GM23338 (cell line): ENCODE measurements around the gene CADPS2. TPM values are rescaled to one million over a fixed set of nuclear protein-coding genes. Genes with fewer than 3 reads are reported as not detected.
A peak's percentile ranks its signal among the peaks of the same experiment; 100 is the strongest.

Source experiments
- ATAC-seq: fragments of 200-7000 bp; cut with Tn5 transposase; 3 replicates; pipeline ENCODE4 v1.9.1; 2020
- DNase-seq: peaks from one replicate; pipeline ENCODE4 v3.0.0-alpha.2; 2015; ENCODE audit warnings: low spot score
- H2AFZ ChIP-seq: fragments of 200-600 bp; sonication (generic); 2 replicates; pipeline ENCODE4 v1.8.0; 2016; ENCODE audit warnings: antibody characterized with exemption, mild to moderate bottlenecking, moderate library complexity
- H3F3A ChIP-seq: fragments of 200-600 bp; sonication (generic); replicated peaks from 2 replicates; pipeline ENCODE4 v1.8.0; 2017; ENCODE audit warnings: antibody characterized with exemption, mixed run types, low read depth
- H3K27ac ChIP-seq: fragments of 200-600 bp; sonication (generic); 2 replicates; pipeline ENCODE4 v1.6.1; 2016; ENCODE audit warnings: low read depth
- H3K27me3 ChIP-seq: fragments of 200-600 bp; sonication (generic); 2 replicates; pipeline ENCODE4 v1.8.0; 2016; ENCODE audit warnings: mild to moderate bottlenecking, mixed run types, moderate library complexity; ENCODE audit not compliant: insufficient read depth
- H3K36me3 ChIP-seq: fragments of 200-600 bp; sonication (generic); 2 replicates; pipeline ENCODE4 v1.8.0; 2016; ENCODE audit warnings: mild to moderate bottlenecking; ENCODE audit not compliant: insufficient read depth
- H3K4me1 ChIP-seq: fragments of 200-600 bp; sonication (generic); 2 replicates; pipeline ENCODE4 v1.8.0; 2016; ENCODE audit warnings: mild to moderate bottlenecking, moderate library complexity; ENCODE audit not compliant: insufficient read depth
- H3K4me2 ChIP-seq: fragments of 200-600 bp; sonication (generic); 2 replicates; pipeline ENCODE4 v1.7.1; 2017; ENCODE audit warnings: mixed run types
- H3K4me3 ChIP-seq: fragments of 200-600 bp; sonication (generic); 2 replicates; pipeline ENCODE4 v1.6.1; 2016; ENCODE audit warnings: mixed run types
- H3K79me2 ChIP-seq: fragments of 200-600 bp; sonication (generic); replicated peaks from 2 replicates; pipeline ENCODE4 v1.8.0; 2017; ENCODE audit warnings: mild to moderate bottlenecking; ENCODE audit not compliant: insufficient read depth
- H3K9me2 ChIP-seq: fragments of 200-600 bp; sonication (generic); 2 replicates; pipeline ENCODE4 v1.8.0; 2017; ENCODE audit not compliant: insufficient read depth
- H4K20me1 ChIP-seq: fragments of 200-600 bp; sonication (generic); replicated peaks from 2 replicates; pipeline ENCODE4 v1.8.0; 2017; ENCODE audit warnings: mild to moderate bottlenecking; ENCODE audit not compliant: insufficient read depth
- H3K27ac Mint-ChIP-seq: 2 replicates; pipeline ENCODE4 v1.8.0; 2020; ENCODE audit warnings: inconsistent platforms, mild to moderate bottlenecking, moderate library complexity, mixed read lengths
- H3K27me3 Mint-ChIP-seq: 3 replicates; pipeline ENCODE4 v1.8.0; 2022; ENCODE audit warnings: low read depth, mild to moderate bottlenecking, moderate library complexity, mixed read lengths, inconsistent platforms; ENCODE audit not compliant: insufficient read depth, poor library complexity
- H3K36me3 Mint-ChIP-seq: 3 replicates; pipeline ENCODE4 v1.8.0; 2021; ENCODE audit warnings: low read depth, mild to moderate bottlenecking, inconsistent platforms, moderate library complexity, mixed read lengths
- H3K4me1 Mint-ChIP-seq: 3 replicates; pipeline ENCODE4 v1.8.0; 2020; ENCODE audit warnings: mild to moderate bottlenecking, inconsistent platforms, mixed read lengths
- H3K4me3 Mint-ChIP-seq: 3 replicates; pipeline ENCODE4 v1.8.0; 2021; ENCODE audit warnings: moderate library complexity, mild to moderate bottlenecking, inconsistent platforms, mixed read lengths
- H3K9me3 Mint-ChIP-seq: 3 replicates; pipeline ENCODE4 v1.8.0; 2020; ENCODE audit warnings: moderate library complexity, mild to moderate bottlenecking, inconsistent platforms, mixed read lengths
- CREB1 ChIP-seq: fragments of 250-450 bp; sonication (Bioruptor Pico); IDR thresholded peaks from 2 replicates; pipeline ENCODE4 v1.5.0; 2020; ENCODE audit warnings: low read depth, mild to moderate bottlenecking, moderate library complexity
- EZH2 ChIP-seq: fragments of 200-600 bp; sonication (generic); IDR thresholded peaks from one replicate; pipeline ENCODE4 v1.8.0; 2017; ENCODE audit warnings: antibody characterized with exemption, mild to moderate bottlenecking, low read depth; ENCODE audit not compliant: unreplicated experiment
- EZH2phosphoT487 ChIP-seq: fragments of 200-600 bp; sonication (generic); IDR thresholded peaks from one replicate; pipeline ENCODE4 v1.8.1; 2018; ENCODE audit warnings: antibody characterized with exemption; ENCODE audit not compliant: unreplicated experiment
- JUNB ChIP-seq: IDR thresholded peaks from one replicate; pipeline ENCODE4 v1.6.1; 2016; ENCODE audit warnings: antibody characterized with exemption; ENCODE audit not compliant: unreplicated experiment
- NANOG ChIP-seq: IDR thresholded peaks from 2 replicates; pipeline ENCODE4 v1.6.1; 2016; ENCODE audit warnings: antibody characterized with exemption, borderline replicate concordance
- POLR2AphosphoS5 ChIP-seq: IDR thresholded peaks from 2 replicates; pipeline ENCODE4 v1.6.1; 2016; ENCODE audit warnings: antibody characterized with exemption, low read depth
- REST ChIP-seq: IDR thresholded peaks from one replicate; pipeline ENCODE4 v1.6.1; 2018; ENCODE audit warnings: antibody characterized with exemption; ENCODE audit not compliant: unreplicated experiment
- STAT1 ChIP-seq: IDR thresholded peaks from one replicate; pipeline ENCODE4 v1.6.1; 2016; ENCODE audit warnings: antibody characterized with exemption; ENCODE audit not compliant: unreplicated experiment
- ZNF114 ChIP-seq: fragments of 250-450 bp; sonication (Bioruptor Pico); IDR thresholded peaks from 2 replicates; pipeline ENCODE4 v1.5.0; 2020; ENCODE audit warnings: mild to moderate bottlenecking, moderate library complexity
- ZNF331 ChIP-seq: fragments of 250-450 bp; sonication (Bioruptor Pico); IDR thresholded peaks from 2 replicates; pipeline ENCODE4 v1.5.0; 2020; ENCODE audit warnings: low read depth, mild to moderate bottlenecking, moderate library complexity
- ZNF462 ChIP-seq: fragments of 250-450 bp; sonication (Bioruptor Pico); IDR thresholded peaks from 2 replicates; pipeline ENCODE4 v1.5.0; 2020; ENCODE audit warnings: mild to moderate bottlenecking, moderate library complexity
- polyA plus RNA-seq: library from polyadenylated mRNA; unstranded; fragments of >200 nt; fragmentation: Nextera tagmentation; extraction: Ambion mirVana; gene quantifications from 2 replicates; pipeline ENCODE4 v1.2.1, GENCODE V29; 2016
- total RNA-seq: library from RNA; depleted of rRNA; stranded (reverse); fragments of >200 nt; shearing (Covaris generic); gene quantifications from 2 replicates; pipeline ENCODE4 v1.2.3, GENCODE V29; 2014
- TF ChIP-seq, protein P1 (sequence below), 2 experiments: fragments of 200-600 bp in 1 of 2; sonication (generic) in 1 of 2; conservative IDR thresholded peaks; 2 replicates each; pipeline versions ENCODE4 v1.5.1 to v1.6.1; 2016 to 2017; ENCODE audit warnings: antibody characterized with exemption in 2 of 2, low read depth in 2 of 2, mild to moderate bottlenecking in 2 of 2, moderate library complexity in 1 of 2
- TF ChIP-seq, protein P2 (sequence below): IDR thresholded peaks from 2 replicates; pipeline ENCODE4 v1.6.1; 2016; ENCODE audit warnings: antibody characterized with exemption

Gene CADPS2
- total and polyA plus RNA-seq, 2 experiments from 2014 or later, result 16.3 to 36.9 TPM

- TF ChIP-seq POLR2AphosphoS5 (no peak), REST (no peak), STAT1 (no peak), NANOG (no peak), EZH2phosphoT487 (no peak), CREB1 (no peak), JUNB (no peak), ZNF114 (CRISPR knock-in tag) (no peak), ZNF331 (CRISPR knock-in tag) (no peak), ZNF462 (CRISPR knock-in tag) (no peak), EZH2 (no peak)
- TF ChIP-seq, protein P1, sequence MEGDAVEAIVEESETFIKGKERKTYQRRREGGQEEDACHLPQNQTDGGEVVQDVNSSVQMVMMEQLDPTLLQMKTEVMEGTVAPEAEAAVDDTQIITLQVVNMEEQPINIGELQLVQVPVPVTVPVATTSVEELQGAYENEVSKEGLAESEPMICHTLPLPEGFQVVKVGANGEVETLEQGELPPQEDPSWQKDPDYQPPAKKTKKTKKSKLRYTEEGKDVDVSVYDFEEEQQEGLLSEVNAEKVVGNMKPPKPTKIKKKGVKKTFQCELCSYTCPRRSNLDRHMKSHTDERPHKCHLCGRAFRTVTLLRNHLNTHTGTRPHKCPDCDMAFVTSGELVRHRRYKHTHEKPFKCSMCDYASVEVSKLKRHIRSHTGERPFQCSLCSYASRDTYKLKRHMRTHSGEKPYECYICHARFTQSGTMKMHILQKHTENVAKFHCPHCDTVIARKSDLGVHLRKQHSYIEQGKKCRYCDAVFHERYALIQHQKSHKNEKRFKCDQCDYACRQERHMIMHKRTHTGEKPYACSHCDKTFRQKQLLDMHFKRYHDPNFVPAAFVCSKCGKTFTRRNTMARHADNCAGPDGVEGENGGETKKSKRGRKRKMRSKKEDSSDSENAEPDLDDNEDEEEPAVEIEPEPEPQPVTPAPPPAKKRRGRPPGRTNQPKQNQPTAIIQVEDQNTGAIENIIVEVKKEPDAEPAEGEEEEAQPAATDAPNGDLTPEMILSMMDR (conservative IDR thresholded peaks at IDR 0.05; ENCODE audit: low read depth in 2 of 2), result no peak
- TF ChIP-seq, protein P2, sequence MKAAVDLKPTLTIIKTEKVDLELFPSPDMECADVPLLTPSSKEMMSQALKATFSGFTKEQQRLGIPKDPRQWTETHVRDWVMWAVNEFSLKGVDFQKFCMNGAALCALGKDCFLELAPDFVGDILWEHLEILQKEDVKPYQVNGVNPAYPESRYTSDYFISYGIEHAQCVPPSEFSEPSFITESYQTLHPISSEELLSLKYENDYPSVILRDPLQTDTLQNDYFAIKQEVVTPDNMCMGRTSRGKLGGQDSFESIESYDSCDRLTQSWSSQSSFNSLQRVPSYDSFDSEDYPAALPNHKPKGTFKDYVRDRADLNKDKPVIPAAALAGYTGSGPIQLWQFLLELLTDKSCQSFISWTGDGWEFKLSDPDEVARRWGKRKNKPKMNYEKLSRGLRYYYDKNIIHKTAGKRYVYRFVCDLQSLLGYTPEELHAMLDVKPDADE, result no peak
- Mint-ChIP-seq H3K27me3 (peaks cover 91% of the 10 kb centered on the region), H3K9me3 (no peaks in the 10 kb centered on the region), H3K27ac (no peak within 1 kb of the TSS), H3K36me3 (no peaks in the 10 kb centered on the region), H3K4me3 (peak within 1 kb of the TSS; percentile 83), H3K4me1 (peaks cover 50% of the 10 kb centered on the region)
- H4K20me1 ChIP-seq, result 0 out of 2 replicates have a peak, but pooled peaks cover 3% of the 10 kb centered on the region
- H3K4me3 ChIP-seq, result peak within 1 kb of the TSS; percentile 74
- ATAC-seq, result peak; percentile 13
- peaks cover 56% of the 10 kb centered on the region for H3K4me1 ChIP-seq
- no peak within 1 kb of the TSS for H3K27ac ChIP-seq
- no peaks in the 10 kb centered on the region for H3K9me2 ChIP-seq
- peaks cover 100% of the 10 kb centered on the region for H3K27me3 ChIP-seq
- peak; percentile 81 for DNase-seq
- H3F3A ChIP-seq, result peaks cover 33% of the 10 kb centered on the region
- H3K36me3 ChIP-seq, result no peaks in the 10 kb centered on the region
- H3K4me2 ChIP-seq, result peak within 1 kb of the TSS; percentile 93
- no peaks in the 10 kb centered on the region for H3K79me2 ChIP-seq
- H2AFZ ChIP-seq, result peak within 1 kb of the TSS; percentile 90
Observed at GRCh38 chr7:122304319-122304975, 581.8 kb downstream of the CADPS2 start, which contains the start of gene FEZF1. Gene FEZF1 (minus strand): TSS chr7:122304750. CDS start chr7:122304437, 313 bp downstream.
